HG03558 (cell line): ENCODE measurements around the gene PIM1.

Source experiments
- ATAC-seq: cut with Tn5 transposase; IDR thresholded peaks from one replicate; pipeline ENCODE4 v1.9.1; 2021; ENCODE audit warnings: moderate number of reproducible peaks; ENCODE audit not compliant: unreplicated experiment; ENCODE audit errors: extremely low read depth

PIM1 gene

DNA sequence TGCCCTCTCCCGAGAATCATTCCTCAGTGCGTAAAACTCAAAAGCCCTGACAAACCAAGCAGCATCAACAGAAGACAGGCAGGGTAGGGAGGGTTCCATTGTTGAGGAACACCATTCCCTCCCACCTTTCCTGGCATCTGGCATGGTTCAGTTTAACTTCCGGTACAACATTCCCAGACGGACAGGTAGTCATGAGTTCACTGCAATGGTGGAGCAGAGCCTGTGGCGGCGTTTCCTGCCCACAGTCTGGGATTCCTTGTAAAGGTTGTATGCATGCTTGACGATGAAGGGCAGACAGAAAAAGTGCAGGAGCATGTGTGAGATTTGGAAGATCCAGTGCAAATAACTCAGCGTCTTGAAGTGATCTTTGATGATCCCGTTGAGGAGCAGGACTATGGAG is 42.3 kb downstream of the PIM1 start:
- ATAC-seq = no peak

DNA sequence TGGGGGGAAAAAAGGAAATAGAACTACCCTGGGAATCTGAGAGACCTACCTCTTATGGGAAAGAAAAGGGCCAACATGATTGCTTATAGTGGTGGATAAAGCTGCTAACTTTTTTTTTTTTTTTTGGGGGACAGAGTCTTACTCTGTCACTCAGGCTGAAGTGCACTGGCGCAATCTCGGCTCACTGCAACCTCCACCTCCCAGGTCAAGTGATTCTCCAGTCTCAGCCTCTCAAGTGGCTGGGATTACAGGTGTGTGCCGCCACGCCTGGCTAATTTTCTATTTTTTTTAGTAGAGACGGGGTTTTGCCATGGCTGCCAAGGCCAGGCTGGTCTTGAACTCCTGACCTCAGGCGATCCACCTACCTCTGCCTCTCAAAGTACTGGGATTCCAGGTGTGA is 48.1 kb downstream of the PIM1 start:
- ATAC-seq = no peak

- no peak for ATAC-seq
Observed at GRCh38 chr6:37218511-37218910, 48.6 kb downstream of the PIM1 start.

- no peak for ATAC-seq
Observed at GRCh38 chr6:37221585-37222124, 51.7 kb downstream of the PIM1 start.

GRCh38 chr6:37222125-37222967 is 52.4 kb downstream of the PIM1 start:
- peak; percentile 68 for ATAC-seq

DNA sequence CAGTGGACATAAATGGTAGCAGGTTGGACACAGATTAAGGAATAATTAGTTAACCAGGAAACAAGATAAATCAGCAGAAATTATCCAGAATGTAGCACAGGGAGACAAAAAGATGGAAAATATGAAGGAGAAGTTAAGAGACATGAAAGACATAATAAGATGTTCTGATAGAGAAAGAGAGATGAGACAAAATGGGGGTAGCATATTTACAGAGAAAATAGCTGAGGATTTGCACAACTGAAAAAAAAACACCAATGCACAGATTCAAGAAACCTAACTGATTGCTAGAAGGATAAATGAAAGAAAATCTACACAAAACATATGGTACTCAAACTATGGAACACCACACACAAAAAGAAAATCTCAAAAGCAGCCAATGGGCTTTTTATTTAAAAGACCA is 53.0 kb downstream of the PIM1 start:
- no peak for ATAC-seq
